H1 (cell line): ENCODE results near the gene CCDC78. TPM values are rescaled to one million over a fixed set of nuclear protein-coding genes. Genes with fewer than 3 reads are reported as not detected.

Source experiments
- CTCF ChIP-seq, 3 experiments: IDR thresholded peaks; 1 replicate in 2 of 3; 2 replicates in 1 of 3; pipeline versions ENCODE4 v1.5.1 to v1.6.1; 2011; ENCODE audit warnings: low read length in 3 of 3, mild to moderate bottlenecking in 3 of 3, inconsistent platforms in 2 of 3, low read depth in 1 of 3, moderate library complexity in 1 of 3; ENCODE audit not compliant: insufficient read depth in 1 of 3; ENCODE audit errors: control extremely low read depth in 1 of 3
- GABPA ChIP-seq: IDR thresholded peaks from 2 replicates; pipeline ENCODE4 v1.6.1; 2011; ENCODE audit warnings: mild to moderate bottlenecking, low read length, moderate library complexity, borderline replicate concordance; ENCODE audit not compliant: insufficient read depth
- NANOG ChIP-seq: IDR thresholded peaks from 2 replicates; pipeline ENCODE4 v1.6.1; 2011; ENCODE audit warnings: low read length, low read depth, mild to moderate bottlenecking, inconsistent platforms; ENCODE audit not compliant: insufficient read depth, poor library complexity, severe bottlenecking
- SRF ChIP-seq: IDR thresholded peaks from 2 replicates; pipeline ENCODE4 v1.6.1; 2011; ENCODE audit warnings: mild to moderate bottlenecking, low read depth, low read length, moderate library complexity
- polyA plus RNA-seq, 7 experiments: library from polyadenylated mRNA; depleted of rRNA in 3 of 7; stranded (reverse) in 5 of 7; unstranded in 2 of 7; fragments of >200 nt in 5 of 7; fragments of 200-250 nt in 2 of 7; gene quantifications; 1 replicate in 5 of 7; 2 replicates in 1 of 7; 4 replicates in 1 of 7; pipeline versions ENCODE4 v1.2.1 to v1.2.3, GENCODE V29; 2011 to 2013; ENCODE audit warnings: missing spikeins in 2 of 7, mixed read lengths in 2 of 7
- total RNA-seq: library from RNA; stranded (reverse); fragmentation: NEBNext Ultra II Directional; extraction: Animal tissue kit (Norgen Biotek cat#: 25700); gene quantifications from 2 replicates; pipeline ENCODE4 v1.2.1, GENCODE V29; 2021
- TF ChIP-seq, protein P1 (sequence below): IDR thresholded peaks from 2 replicates; pipeline ENCODE4 v1.6.1; 2012; ENCODE audit warnings: low read length, inconsistent platforms

Gene CCDC78
- total and polyA plus RNA-seq, 2 of the 8 experiments (the other 6 are each of a cell fraction or from before 2014, with no cell fraction given), result 7.1 to 8.5 TPM

DNA sequence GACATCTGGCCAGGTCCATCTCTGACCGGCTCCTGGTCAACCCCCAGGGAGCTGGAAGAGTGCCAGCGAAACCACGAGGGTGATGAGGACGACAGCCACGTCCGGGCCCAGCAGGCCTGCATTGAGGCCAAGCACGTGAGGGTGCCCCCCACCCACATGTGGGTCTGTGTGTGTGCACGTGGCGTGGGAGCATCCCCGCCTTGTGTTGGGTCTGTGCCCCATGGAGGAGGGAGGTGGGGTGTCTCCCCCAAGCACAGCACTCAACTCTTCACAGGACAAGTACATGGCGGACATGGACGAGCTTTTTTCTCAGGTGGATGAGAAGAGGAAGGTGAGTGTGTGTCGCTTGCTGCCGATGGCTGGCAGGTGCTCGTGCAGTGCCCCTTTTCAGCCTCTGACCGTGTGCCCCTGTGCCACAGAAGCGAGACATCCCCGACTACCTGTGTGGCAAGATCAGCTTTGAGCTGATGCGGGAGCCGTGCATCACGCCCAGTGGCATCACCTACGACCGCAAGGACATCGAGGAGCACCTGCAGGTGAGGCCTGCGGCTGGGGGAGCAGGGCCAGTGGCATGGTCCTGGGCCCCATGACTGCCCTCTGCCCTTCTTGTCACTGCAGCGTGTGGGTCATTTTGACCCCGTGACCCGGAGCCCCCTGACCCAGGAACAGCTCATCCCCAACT lies 44.4 kb downstream of the CCDC78 start (continued):
- TF ChIP-seq NANOG, result no peak
- TF ChIP-seq GABPA, result no peak
- TF ChIP-seq, protein P1, sequence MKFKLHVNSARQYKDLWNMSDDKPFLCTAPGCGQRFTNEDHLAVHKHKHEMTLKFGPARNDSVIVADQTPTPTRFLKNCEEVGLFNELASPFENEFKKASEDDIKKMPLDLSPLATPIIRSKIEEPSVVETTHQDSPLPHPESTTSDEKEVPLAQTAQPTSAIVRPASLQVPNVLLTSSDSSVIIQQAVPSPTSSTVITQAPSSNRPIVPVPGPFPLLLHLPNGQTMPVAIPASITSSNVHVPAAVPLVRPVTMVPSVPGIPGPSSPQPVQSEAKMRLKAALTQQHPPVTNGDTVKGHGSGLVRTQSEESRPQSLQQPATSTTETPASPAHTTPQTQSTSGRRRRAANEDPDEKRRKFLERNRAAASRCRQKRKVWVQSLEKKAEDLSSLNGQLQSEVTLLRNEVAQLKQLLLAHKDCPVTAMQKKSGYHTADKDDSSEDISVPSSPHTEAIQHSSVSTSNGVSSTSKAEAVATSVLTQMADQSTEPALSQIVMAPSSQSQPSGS, result no peak
- no peak for TF ChIP-seq CTCF (IDR thresholded peaks at IDR 0.05; ENCODE audit: control extremely low read depth in 1 of 3, insufficient read depth in 1 of 3, low read depth in 1 of 3, low read length in 3 of 3)
- no peak for TF ChIP-seq SRF
